Measurements from ENCODE around the gene TMIE. TPM values are rescaled to one million over a fixed set of nuclear protein-coding genes. Genes with fewer than 3 reads are reported as not detected.

Gene TMIE
- total and polyA plus RNA-seq, 2 of the 4 experiments (the other 2 are of a cell fraction): 0.12 TPM; not detected in 1

DNA sequence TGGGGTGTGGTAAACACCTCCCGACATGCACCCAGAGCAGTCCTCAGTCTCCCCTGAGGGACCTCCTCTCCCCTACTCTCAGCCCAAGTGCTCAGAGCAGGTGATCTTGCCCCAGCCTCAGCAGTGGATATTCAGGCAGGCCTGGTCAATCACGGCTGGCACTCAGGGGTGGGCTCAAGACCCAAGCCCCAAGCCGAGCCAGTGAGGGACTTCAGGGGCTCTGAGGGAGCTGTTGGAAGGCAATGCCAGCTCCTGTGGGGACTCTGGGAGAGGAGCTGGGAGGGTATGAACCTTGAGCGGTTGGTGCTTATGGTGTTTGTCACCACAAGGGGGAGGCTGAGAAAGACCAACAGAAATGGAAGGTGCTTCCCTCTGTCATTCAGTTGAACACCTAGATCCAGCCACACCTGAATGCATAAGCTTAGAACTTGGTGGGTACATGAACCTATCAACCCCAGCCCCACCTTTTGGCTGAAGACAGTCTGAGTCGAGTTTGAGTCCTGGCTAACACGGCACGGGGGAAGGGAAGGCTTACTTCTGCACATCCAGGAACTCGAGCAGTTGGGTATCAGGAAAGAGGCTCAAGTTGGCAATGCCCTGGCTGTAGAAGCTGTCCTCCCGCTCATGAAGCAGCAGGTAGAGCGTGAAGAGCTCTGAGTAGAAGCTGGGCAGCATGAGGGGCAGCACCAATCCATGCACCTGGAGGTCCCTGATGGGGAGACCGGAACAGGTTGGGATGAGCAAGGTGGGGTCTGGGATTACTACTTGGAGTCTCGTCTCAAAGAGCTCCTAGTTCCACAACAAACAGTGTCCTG lies 27.0 kb upstream of the TMIE start:
- H3K56ac ChIP-seq (ENCODE audit: extremely low read depth, insufficient read depth, low read length): no peak overlapping the region
- H4K8ac ChIP-seq (ENCODE audit: low read depth in 2 of 2, low read length in 2 of 2): no peak overlapping the region
- H4K5ac ChIP-seq (ENCODE audit: low read depth, low read length): no peak overlapping the region
- H2AK5ac ChIP-seq (ENCODE audit: low read depth, low read length): no peak overlapping the region
- H3K4me2 ChIP-seq (ENCODE audit: low read depth, low read length): no peak overlapping the region
- peaks cover 2% of the 10 kb centered on the region; the same call in 1 of the 2 replicates for H3K4me1 ChIP-seq (ENCODE audit: control insufficient read depth, insufficient read depth, low read length)
- intact Hi-C loops (cut with micrococcal nuclease) (no loop called here), dilution Hi-C loops (cut with HindIII; ENCODE audit: low sequenced_read_pairs, unreplicated experiment) (no loop called here), in situ Hi-C loops (cut with MboI; ENCODE audit: low sequenced_read_pairs) (no loop called here)
- H3K79me1 ChIP-seq (ENCODE audit: low read depth in 1 of 2, low read length in 2 of 2): no peaks in the 10 kb centered on the region
- no peak for ATAC-seq (ENCODE audit: low read depth)
- H3K9me1 ChIP-seq (ENCODE audit: insufficient read depth, low read length): no peaks in the 10 kb centered on the region
- DNase-seq: no peak
- H2BK15ac ChIP-seq (ENCODE audit: low read depth, low read length): no peak overlapping the region
- no peak overlapping the region for H3K23ac ChIP-seq (ENCODE audit: low read depth, low read length)
- no peak overlapping the region for H3K4me3 ChIP-seq (ENCODE audit: insufficient read depth, low read depth, low read length)
- no peak overlapping the region for H3K9ac ChIP-seq (ENCODE audit: low read depth, low read length)
- no peak overlapping the region for H2BK20ac ChIP-seq (ENCODE audit: low read depth, low read length)
- H4K20me1 ChIP-seq (ENCODE audit: insufficient read depth, low read length): no peaks in the 10 kb centered on the region
- no TSS peak for BruUV-seq (replicated peaks)
- 100% methylated on average over 1 of the region's 12 CpGs; no CpG with 5 or more reads in 1 of the 2 experiments for WGBS, 2 experiments (ENCODE audit: extremely low coverage in 2 of 2, insufficient read length in 1 of 2)
- H3K27ac ChIP-seq (ENCODE audit: insufficient read depth, low read length): no peak overlapping the region
- H3K4ac ChIP-seq (ENCODE audit: low read depth, low read length): no peak overlapping the region
- H3K36me3 ChIP-seq (ENCODE audit: control insufficient read depth, insufficient read depth, low read length): peaks cover 5% of the 10 kb centered on the region; the same call in 1 of the 2 replicates
- H3K14ac ChIP-seq (replicated peaks; ENCODE audit: low read depth, low read length): no peak overlapping the region
- H4K91ac ChIP-seq (ENCODE audit: insufficient read depth, low read depth, low read length): no peak overlapping the region
- ChIA-PET POLR2A (ENCODE audit: unreplicated experiment) (no interaction called here), CTCF (no interaction called here)
- no peak overlapping the region for H2AK9ac ChIP-seq (replicated peaks; ENCODE audit: low read depth, low read length, poor library complexity)
- H2AFZ ChIP-seq (replicated peaks; ENCODE audit: low read length, poor library complexity): no peak overlapping the region
- H3K9me3 ChIP-seq (ENCODE audit: control insufficient read depth, insufficient read depth, low read length): no peaks in the 10 kb centered on the region
- TF ChIP-seq, protein P1, sequence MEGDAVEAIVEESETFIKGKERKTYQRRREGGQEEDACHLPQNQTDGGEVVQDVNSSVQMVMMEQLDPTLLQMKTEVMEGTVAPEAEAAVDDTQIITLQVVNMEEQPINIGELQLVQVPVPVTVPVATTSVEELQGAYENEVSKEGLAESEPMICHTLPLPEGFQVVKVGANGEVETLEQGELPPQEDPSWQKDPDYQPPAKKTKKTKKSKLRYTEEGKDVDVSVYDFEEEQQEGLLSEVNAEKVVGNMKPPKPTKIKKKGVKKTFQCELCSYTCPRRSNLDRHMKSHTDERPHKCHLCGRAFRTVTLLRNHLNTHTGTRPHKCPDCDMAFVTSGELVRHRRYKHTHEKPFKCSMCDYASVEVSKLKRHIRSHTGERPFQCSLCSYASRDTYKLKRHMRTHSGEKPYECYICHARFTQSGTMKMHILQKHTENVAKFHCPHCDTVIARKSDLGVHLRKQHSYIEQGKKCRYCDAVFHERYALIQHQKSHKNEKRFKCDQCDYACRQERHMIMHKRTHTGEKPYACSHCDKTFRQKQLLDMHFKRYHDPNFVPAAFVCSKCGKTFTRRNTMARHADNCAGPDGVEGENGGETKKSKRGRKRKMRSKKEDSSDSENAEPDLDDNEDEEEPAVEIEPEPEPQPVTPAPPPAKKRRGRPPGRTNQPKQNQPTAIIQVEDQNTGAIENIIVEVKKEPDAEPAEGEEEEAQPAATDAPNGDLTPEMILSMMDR (conservative IDR thresholded peaks at IDR 0.05; ENCODE audit: low read depth, low read length): peak; percentile 13; the same call in 1 of the 2 replicates
- TF ChIP-seq RFX5 (IDR thresholded peaks at IDR 0.05; ENCODE audit: low read depth, low read length): no peak
- no peak overlapping the region for H3K18ac ChIP-seq (ENCODE audit: low read depth, low read length)
- H3K27me3 ChIP-seq (ENCODE audit: control insufficient read depth, insufficient read depth, low read length): no peaks in the 10 kb centered on the region
- no peak overlapping the region for H2BK120ac ChIP-seq (ENCODE audit: low read depth, low read length)
- H2BK5ac ChIP-seq (ENCODE audit: low read depth, low read length, poor library complexity, severe bottlenecking): no peak overlapping the region

All from IMR-90 (cell line).